HG03342 (cell line): ENCODE data around the gene RPRD1B.

Experiments used
- ATAC-seq: cut with Tn5 transposase; IDR thresholded peaks from one replicate; pipeline ENCODE4 v1.9.1; 2021; ENCODE audit warnings: mild to moderate bottlenecking, moderate library complexity; ENCODE audit not compliant: unreplicated experiment

RPRD1B gene, protein sequence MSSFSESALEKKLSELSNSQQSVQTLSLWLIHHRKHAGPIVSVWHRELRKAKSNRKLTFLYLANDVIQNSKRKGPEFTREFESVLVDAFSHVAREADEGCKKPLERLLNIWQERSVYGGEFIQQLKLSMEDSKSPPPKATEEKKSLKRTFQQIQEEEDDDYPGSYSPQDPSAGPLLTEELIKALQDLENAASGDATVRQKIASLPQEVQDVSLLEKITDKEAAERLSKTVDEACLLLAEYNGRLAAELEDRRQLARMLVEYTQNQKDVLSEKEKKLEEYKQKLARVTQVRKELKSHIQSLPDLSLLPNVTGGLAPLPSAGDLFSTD

DNA sequence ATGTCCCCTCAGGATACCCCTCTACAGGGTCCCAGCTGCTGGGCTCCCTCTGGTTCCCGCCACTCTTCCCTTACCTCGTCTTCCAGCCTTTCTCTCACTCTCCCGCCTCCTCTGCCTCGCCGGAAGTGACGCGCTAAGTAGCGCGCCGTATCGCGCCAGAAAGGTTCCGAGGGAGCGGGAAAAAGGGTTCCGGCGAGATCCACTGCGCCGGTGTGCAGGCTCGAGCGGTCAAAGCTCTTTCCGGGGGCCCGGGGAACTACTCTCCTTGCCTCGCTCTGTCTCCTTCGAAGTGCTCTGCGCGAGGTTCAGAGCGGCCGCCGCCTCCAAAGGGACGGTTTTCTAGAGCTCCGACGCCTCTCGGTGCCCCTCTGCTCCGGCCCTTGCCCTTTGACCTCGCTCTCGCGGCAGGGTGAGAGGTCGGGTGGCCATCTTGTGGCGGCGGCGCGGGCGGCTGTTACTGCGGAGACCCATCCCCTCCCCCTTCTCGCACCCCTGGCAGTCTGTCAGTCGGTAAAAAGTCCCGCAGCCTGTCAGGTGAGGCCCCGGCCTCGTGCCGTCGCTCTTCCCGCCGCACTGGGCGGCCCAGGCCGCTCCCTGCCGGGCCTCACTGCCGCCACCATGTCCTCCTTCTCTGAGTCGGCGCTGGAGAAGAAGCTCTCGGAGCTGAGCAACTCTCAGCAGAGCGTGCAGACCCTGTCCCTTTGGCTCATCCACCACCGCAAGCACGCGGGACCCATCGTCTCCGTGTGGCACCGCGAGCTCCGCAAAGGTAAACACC is at the start of gene RPRD1B, which contains the start of gene TTI1:
RPRD1B (plus strand) TSS at position 417 of the 778 bp plus-strand sequence; CDS start at position 619, 202 bp downstream.
TTI1 (minus strand) TSS at position 127 of the 778 bp plus-strand sequence. CDS start 19,640 bp downstream, outside the sequence.
- peak; percentile 81 for ATAC-seq

DNA sequence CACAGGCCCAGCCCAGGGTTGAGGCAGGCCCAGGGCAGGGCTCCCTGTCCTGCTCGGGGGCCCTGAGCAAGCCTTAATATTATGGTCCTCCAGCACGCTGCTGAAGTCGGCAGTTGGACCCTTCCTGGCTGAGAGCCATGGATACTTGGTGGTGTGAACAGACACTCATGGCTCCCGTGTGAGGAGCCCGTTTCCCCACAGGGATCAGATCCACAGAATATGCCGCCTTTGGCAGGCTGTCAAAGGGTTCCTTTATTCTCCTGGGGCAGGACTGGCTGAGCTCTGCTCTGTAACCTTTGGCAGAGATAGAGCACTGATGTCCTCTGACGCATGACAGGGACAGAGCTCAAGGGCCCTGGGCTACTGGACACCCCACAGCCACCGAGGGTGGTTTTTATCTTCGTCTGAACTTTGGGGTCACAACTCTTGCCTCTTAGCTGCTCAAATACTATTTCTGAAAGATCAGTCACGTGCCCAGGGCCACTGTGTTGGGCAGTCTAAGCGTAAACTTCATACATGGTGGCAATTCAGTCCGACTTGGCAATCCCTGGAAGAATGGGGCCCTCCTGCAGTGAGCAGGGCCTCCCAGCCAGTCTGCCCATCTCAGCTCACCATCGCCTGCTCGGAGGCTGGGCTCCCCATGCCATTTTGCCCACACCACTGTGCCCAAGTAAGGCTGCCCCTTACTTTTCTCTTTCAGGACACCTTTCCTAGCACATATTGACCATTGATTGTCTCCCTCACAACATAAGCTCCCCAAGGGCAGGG is 49.3 kb upstream of the RPRD1B start:
- ATAC-seq: no peak

DNA sequence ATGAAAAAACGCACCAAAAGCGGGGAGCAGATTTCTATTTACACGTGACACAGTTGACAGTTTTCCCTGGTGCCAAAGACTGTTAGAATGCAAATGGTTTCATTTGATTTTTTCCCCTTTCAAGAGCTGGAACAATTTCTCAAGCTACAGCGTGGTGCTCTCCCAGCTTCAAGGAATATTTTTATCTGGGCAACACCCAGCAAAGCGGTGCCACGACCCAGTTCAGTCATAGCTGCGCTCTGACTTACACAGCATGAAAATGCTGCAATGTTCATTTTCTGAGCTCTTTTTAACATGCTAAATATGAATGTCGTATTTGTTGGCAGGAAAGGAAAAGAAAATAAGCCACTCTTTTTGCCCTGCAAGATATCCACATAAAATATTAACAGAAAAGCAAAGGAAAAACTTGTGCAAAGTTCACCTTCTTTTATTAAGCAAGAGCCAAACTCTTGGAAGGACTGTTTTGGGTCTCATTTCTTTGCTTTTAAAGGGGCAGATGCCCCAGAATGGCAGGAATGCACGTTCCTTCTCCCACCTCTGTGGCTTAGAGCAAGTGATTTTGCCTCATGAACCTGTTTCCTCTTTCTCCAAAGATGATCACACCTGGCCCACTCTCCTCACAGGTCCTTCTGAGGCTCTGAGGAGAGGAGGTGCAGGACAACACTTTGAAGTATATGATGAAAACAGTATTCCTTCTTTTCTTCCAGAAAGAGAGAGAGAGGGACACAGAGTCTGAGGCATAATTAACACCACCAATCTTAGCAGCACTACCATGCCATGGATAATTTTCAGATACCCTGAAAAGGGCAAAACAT is 47.3 kb upstream of the RPRD1B start:
- no peak for ATAC-seq

DNA sequence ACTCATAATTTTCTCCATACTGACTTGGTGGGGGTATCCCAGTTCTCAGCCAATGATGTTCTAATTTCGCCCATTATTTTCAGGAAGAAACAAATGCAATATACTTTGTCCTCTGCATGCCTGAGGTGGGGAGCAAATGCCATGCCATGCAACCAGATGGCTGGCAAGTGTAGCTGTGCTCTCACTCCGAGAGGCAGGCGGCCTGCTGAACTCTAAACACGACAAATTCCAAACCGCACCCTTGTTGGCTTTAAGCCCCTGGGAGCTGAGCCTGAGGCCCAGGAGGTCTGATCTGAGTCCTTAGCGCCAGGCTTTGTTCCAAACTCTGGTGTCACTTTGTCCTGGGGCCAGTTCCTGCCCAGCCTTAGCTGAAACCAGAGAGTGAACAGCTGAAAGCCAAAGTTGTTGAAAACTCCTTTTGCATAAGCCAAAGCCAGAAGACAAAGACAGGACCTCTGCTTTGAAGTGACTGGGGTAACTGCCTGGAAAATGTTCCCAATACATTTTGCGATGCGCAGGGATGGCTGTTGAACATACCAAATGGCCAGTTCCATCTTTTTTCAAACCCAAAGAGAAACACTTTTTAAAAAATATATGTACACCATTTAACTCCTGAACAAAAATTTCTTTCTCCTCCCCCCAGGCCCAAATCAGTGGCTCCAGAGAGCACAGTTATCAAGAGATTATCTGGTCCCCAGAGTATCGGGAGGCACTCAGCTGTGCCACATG is 46.5 kb upstream of the RPRD1B start:
- no peak for ATAC-seq

DNA sequence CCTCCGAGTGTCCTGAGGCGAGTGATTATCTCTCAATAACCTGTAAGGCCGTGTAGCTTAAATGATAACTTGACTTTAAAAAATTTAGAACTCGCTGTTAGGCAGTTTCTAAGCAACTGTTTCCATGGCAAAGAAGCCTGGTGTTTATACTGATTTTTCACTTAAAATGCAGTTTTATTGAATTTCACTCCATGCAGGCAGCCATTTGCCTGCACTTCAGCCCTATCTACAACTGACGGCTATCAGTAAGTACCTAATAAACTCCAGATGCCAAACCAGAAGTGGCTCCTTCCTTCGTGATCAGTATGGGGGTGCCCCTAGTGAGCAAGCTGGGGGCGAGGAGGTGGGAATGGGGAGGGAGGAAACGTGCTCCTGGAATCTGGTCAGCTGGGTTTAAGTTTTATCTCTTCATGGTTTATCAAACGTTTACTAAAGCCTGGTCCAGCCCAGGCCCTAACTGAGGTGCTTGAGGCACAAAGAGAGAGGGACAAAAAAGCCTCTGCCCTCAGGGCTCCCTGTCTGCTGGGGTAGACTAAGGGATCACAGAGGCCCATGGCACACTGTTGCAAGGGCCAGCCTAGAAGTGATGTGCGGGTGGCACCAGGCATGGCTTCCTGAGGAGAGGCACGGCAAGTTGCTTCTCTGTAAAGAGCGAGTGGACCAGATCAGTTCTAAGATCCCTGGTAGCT is 45.8 kb upstream of the RPRD1B start:
- no peak for ATAC-seq

DNA sequence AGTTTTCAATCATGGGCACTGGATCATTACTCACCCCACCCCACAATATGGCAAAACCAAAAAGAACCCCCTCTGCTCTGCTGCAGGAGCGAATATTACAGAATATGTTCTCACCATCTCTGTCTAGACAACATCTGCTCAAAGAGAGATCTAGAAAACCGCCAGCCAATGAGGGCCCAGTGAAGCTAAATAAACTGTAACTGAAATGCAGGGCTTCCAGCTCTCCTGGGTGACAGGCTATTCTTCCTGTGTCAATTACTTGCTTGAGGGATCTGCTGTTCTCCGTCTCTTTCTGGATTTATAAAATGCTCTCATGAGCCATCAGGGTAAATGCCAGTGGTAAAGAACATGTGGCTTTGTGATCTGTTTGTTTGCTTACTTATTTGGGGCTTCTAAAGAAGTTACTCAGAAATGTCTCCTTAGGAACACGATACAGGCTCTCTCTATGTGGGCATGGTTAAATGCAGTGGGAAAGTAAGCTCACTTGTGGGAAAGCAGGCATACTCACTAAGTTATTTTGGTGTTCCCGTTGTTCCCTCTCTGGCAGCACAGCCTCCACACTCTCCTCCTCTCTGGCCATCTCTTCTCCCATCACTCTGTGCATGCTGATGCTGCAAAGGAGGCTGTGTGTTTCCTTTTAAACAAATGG is 45.1 kb upstream of the RPRD1B start:
- no peak for ATAC-seq

DNA sequence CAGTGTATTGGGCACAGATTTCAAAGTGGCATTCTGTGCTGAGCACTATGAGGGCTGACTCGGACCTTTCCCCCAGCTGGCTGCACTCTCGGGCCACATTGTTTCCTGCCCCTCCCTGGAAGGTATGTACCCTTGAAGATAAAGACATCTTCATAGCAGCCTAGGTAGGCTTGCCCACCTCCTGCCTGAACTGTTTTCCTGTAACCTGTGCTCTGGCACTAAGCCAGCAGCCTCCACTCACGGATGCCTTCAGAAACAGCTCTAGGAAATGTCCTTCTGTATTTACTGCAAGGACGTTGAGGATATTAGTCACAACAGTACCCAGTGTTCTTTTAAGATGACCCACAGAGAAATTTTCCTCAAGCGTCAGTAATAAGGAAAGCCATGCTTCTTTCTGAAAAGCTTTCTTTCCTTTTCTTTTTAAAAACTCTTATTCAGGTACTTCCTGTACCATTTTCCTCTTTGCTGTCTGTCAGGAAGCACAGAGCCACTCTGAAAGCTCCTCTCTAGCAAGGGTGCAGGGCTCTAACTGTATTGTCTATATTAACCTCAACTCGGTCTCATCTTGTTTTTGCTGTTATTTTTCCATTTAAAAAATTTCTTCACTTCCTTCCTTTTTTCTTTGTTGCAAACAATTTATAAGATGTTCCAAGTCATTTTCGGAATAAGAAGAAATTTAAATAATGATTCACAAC is 43.8 kb upstream of the RPRD1B start:
- no peak for ATAC-seq

DNA sequence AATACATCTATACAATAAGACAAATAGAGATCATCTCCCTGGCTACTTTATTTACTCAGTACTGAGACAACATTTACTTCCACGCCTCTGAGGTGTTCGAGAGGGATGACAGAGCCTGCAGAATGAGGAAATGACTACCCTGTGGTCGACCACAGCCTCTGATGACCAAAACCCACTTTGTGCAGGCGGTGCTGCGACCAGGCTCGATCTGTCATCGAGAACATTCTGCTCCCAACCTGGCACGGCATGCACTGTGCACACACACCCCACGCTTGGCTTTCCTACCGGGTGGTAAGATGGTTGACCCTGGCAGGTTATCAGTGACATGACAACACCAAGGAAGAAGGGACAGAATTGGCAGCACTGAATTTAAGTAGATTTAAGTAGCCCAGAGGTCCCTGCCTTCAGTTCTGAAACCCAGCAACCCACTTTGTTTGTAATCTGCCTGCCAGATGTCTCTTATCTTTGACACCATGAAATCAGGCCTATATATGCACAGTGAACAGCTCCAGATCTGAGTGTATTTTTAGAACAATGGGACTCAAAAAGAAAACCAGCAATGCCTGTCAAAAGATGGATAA is 42.9 kb upstream of the RPRD1B start:
- ATAC-seq: peak; percentile 91

DNA sequence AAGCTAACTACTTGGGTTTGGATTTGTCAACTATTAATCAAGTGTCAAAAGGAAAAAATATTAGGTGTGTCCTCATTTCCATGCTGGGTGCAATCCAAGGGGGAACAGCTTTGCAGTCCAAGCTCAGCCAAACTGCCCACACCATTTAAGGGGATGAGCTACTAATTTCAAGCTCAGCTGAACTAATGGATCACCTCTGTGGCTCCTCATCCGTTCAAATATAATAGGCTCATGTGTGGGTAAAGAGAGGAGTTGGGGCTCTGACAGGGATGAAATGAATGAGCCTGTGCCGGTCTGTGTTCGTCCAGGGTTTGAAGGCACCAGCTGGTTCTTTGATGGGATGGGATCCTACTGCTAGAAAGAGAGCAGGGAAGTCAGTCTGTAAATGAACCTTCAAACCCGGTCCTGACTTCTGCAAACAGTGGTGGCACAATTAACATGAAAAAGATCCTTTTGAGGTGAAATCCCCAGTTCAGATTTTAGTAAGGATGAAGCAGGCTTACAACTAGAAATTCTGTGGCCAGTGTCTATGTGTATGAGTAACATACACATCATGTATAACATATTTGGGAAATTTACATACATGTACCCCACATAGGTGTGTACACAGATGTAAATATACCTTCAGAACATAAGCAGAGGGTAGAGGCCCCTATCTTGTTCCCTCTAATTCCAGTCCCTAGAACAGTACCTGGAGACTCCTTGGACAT is 42.2 kb upstream of the RPRD1B start:
- ATAC-seq: no peak

DNA sequence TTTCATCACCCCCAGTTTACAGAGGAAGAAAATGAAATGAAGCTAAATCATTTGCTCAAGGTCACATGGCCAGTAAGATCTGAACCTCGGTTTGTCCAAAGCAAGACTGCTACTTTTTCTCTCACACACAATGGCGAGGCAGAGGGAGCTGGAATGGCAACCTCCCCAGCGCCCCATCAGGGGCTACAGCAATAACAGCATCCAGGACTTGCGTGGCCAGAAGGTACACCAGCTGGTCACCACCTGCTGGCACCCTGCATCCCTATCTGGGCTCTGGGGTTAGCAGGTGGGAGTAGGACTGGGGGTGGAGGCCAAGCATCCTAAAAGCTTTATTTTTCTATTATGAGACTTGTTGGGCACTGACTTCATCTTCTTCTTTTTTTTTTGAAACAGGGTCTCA is 41.6 kb upstream of the RPRD1B start:
- ATAC-seq: no peak

DNA sequence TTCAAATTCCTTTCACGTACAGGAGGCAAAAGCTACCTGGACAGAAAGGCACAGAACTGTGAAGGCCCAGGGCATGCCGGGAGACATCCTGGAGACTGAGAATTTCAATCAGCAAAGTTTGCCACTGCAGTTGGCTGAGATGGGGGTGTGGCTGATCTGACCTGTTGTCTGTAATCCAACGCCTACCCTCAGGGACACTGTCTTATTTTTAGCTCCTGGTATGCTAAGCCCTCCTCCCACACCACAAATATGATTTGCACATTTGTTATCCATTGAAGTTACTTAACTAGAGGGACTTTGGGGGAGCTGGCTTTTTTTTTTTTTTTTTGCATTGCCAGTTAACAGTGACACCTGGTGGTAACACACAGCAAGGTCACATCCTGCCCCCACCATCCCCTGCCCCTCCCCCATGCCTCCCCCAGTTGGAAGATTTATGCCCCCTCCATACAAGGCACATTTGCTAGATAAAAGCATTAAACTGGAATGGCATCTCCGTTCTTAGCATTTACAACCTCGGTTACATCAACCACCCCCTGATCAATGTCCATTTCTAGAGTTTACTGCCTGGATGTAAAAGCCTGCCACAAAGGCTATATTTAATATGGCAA is 40.6 kb upstream of the RPRD1B start:
- ATAC-seq: no peak

DNA sequence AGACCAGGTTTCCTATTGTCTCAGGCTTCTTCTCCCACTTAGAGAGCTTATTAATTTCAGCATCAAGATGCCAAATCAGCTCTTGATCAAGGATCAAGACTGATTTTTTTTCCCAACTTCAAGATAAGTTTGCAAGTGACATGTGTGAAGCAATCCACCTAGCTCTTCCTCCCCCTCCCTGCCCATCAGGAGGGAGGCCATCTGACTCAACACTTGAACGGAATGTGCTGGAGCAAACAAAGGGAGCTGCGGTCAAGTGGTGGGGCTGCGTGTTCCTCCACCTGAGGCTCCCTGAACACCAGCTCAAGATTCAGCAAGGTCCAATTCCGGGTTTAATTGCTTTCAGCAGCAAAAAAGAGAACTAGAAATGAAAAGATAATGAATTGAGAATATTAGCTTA is 39.0 kb upstream of the RPRD1B start:
- ATAC-seq: no peak

DNA sequence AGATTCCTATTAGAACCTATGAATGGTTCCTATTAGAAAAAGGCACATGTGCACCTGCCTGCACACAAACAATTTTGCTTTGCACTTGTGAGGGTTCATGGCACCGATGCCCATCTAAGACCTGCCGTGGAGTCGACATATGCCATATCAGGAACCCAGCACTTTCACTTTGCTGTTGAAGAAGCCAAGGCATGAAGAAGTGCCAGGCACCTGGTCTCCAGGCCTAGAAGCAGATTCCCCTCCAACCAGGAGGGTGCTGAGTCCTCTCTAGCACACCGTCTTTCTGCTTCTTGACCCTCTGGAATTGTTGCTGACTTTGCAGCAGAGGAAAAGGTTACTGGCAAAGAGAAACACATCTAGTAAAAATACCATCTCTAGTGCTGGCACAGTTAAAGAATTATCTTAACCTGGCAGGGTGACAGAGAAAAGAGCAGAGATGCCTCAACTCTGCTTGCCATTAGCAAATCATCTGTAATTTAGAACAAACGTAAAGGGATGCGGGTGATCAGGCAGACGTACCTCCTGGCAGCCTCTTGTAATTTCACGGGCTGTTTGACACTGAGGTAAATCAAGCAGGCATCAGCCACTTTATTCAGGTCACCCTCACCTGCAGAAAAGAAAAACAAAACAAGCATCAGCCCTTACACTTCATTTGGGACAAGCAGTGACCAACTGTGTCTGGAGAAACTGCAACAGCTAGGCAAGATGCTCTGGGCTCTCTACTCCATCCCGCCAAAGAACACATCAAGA is 37.5 kb upstream of the RPRD1B start:
- no peak for ATAC-seq

DNA sequence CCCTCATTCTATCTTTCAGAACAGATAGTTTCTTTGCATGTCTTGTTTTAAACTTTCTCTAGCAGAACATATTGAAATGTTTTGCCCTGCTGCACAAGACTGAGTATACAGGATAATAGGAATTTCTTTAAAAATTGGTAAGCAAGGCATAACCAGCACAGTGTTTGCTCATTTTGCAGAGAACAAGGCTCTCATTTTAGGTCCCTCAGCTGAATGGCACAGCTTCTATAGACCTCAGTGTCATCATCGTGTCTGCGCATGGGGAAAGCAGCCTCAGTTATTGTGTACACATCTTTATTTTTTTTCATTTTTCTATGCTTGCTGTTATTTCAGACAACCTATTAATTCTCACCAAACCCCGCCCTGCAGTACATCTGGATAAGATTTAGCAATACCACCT is 36.0 kb upstream of the RPRD1B start:
- no peak for ATAC-seq

DNA sequence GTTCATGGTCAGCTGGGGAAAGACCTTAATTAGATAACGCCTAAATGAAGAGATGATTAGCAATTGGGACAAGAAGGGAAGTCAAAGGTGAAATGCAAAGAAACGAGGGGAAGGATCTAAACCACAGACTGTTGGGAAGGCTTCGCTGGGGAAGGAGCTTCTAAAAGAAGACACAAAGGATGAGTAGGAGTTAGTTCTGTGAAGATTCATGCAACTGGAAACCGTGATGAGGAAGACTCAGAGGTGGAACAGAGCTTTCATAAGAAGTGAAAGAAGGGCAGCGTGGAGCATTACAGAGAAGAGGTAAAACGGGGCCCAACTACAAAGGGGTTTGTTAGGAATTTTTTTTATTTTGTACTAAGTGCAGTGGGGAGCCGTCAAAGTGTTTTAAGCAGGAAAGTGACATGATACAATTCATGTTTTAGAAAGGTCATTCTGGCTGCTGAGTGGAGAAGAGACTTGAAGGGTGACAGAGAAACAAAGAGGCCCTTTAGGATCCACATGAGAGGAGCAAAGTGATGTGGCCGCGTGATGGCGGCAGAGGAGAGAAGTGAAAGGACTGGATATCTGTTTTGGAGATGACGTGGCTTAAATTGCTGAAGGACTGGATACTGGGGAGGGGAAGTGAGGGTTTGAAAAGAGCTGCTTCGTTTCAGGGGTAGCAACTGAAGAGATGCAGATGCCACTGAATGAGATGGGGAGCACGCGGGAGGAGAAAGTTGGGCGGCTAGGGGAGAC is 33.9 kb upstream of the RPRD1B start:
- ATAC-seq: no peak
